HUES48 (cell line): ENCODE measurements around the gene DBNDD1.
A peak's percentile ranks its signal among the peaks of the same experiment; 100 is the strongest.

Source experiments
- H3K27ac ChIP-seq: one replicate; pipeline ENCODE4 v1.7.0; 2013; ENCODE audit warnings: low read depth, low read length, inconsistent platforms
- H3K27me3 ChIP-seq: 2 replicates; pipeline ENCODE4 v1.6.1; 2013; ENCODE audit warnings: mild to moderate bottlenecking, low read length; ENCODE audit not compliant: control insufficient read depth, insufficient read depth
- H3K36me3 ChIP-seq: 2 replicates; pipeline ENCODE4 v1.6.1; 2013; ENCODE audit warnings: low read length; ENCODE audit not compliant: control insufficient read depth, insufficient read depth
- H3K4me1 ChIP-seq: 2 replicates; pipeline ENCODE4 v1.6.1; 2013; ENCODE audit warnings: mild to moderate bottlenecking, low read length; ENCODE audit not compliant: control insufficient read depth, insufficient read depth
- H3K4me3 ChIP-seq: 2 replicates; pipeline ENCODE4 v1.5.1; 2013; ENCODE audit warnings: mild to moderate bottlenecking, low read depth, low read length
- H3K9ac ChIP-seq: 2 replicates; pipeline ENCODE4 v1.6.1; 2013; ENCODE audit warnings: mild to moderate bottlenecking, low read depth, low read length, moderate library complexity
- H3K9me3 ChIP-seq: 2 replicates; pipeline ENCODE4 v1.6.1; 2013; ENCODE audit warnings: low read length; ENCODE audit not compliant: control insufficient read depth, insufficient read depth

DBNDD1 gene

DNA sequence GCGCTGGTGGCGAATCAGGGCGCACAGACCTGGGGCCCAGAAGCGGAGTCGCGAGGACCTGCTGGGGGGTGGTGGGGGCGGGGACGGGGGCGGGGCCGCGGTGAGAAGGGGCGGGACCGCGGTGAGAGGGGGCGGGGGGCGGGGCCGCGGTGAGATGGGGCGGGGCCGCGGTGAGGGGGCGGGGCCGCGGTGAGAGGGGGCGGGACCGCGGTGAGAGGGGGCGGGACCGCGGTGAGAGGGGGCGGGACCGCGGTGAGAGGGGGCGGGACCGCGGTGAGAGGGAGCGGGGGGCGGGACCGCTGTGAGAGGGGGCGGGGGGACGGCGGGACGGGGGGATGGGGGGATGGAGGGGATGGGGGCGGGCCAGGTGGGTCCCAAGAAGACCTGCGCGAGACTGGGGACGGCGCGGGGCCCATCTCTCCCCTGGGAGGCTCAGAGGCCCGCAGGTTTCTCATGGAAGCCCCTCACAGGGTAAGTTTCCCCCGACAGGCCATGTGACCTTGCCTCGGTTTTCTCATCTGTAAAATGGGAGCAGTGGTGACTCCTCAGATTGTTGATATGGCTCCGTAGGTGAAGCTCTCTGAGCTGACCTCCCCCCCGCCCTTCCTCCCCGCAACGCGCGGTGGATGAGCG is 28.6 kb upstream of the DBNDD1 start:
- Histone ChIP-seq H3K4me3 (peak overlapping the region; percentile 53), H3K27me3 (no peaks in the 10 kb centered on the region), H3K27ac (no peak overlapping the region), H3K4me1 (peaks cover 10% of the 10 kb centered on the region; the same call in 1 of the 2 replicates), H3K9me3 (0 out of 2 replicates have a peak, but pooled peaks cover 3% of the 10 kb centered on the region), H3K36me3 (peaks cover 16% of the 10 kb centered on the region), H3K9ac (no peak overlapping the region)

DNA sequence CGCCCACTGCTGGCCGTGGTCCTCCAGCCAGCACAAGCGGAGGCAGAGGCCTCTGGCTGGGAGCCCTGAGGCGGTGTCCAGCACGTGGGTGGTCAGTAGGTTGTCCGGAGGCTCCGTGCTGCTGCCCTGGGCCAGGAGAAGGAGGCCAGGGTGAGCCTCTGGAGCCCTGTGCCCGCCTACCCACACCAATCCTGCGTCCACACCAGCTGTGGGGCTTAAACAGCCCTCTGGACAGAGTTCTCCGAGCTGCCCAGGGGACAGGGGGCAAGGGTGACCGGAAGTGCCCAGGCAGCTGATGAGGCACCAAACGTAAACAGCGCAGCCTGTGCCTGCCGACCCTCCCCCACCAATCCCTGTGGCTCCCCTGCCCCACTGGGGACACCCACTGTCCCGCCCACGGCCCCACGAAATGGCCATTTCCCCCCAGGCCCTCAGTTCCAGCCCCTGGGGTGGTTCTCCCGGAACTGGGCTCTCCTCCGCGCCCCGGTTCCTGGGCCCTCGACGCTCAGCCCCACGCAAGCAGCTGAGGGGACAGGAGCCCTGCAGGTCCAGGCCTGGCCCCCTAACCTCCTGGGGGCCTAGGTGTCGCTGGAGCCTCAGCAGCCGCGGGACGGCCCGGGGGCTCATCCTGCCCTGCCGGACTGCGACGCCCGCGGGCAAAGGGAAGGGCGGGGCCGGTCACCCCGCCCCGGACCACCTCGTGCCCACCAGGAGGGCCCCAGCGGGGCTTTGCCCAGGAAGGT is 27.9 kb upstream of the DBNDD1 start:
- Histone ChIP-seq H3K36me3 (peaks cover 23% of the 10 kb centered on the region), H3K9ac (no peak overlapping the region), H3K27me3 (no peaks in the 10 kb centered on the region), H3K4me3 (peak overlapping the region; percentile 53), H3K9me3 (0 out of 2 replicates have a peak, but pooled peaks cover 3% of the 10 kb centered on the region), H3K4me1 (peaks cover 10% of the 10 kb centered on the region; the same call in 1 of the 2 replicates), H3K27ac (peak overlapping the region; percentile 10)

DNA sequence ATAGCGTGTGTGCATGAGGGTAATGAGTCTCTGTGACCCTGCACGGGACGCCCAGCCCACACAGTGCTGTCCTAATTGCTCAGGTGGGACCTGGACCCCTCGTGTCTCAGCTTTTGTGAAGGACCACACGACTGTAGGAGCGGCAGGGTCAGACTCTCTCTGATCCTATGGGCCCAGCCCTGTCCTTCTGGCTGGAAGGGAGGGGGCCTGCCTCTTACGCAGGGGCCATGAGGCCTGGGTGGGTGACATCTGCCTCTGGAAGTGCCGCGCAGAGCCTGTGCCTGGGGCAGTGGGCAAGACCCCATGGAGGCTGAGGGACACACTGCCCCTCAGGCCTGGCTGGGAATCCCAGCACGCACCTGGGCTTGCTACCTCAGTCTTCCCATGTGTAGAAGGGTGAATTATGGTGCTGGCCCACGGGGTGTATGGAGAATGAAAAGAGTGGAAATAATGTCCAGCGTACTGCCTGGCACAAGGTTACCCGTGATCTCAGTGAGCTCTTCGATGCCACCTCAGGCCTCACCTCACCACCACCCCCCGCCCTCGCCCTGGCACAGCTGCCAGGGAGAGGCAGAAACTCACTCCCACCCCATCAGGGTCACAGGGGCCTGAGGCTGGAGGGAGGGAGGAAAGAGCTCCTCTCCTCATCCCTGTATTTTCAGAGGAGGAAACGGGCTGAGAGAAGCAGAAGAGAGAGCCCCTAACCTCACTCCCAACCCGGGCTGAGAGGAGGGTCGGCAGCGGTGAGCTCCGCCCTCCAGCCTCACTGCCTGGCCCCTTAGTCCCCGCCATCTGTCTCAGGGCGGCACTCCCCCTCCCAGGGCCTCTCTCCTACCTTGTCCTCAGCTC is 27.1 kb upstream of the DBNDD1 start:
- H3K27ac ChIP-seq = no peak overlapping the region
- peak overlapping the region; percentile 53 for H3K4me3 ChIP-seq
- no peaks in the 10 kb centered on the region for H3K9me3 ChIP-seq
- no peak overlapping the region for H3K9ac ChIP-seq
- H3K4me1 ChIP-seq = peaks cover 10% of the 10 kb centered on the region; the same call in 1 of the 2 replicates
- H3K27me3 ChIP-seq = no peaks in the 10 kb centered on the region
- H3K36me3 ChIP-seq = peaks cover 27% of the 10 kb centered on the region

DNA sequence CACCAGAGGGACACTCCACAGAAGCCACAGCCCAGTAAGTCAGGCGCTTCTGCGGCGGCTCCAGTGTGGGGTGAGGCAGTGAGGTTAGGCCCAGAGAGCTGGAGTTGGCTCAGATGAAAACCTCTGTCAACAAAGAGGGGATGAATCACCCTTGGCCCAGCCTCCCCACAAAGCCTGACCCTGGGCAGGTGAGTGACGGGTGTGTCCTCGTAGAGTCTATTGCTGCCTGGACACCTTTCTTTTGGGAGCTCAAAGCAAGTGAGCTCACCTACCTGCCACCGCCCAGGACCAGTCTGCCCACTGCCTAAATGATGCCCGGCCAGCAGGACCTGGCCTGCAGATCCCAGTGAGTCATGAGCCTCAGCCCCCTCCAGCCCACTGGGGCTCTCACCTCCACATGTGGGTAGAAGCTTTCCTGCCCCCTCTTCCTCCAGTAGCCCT is 24.9 kb upstream of the DBNDD1 start:
- Histone ChIP-seq H3K27ac (no peak overlapping the region), H3K36me3 (peaks cover 43% of the 10 kb centered on the region), H3K27me3 (no peaks in the 10 kb centered on the region), H3K4me3 (no peak overlapping the region), H3K4me1 (peaks cover 10% of the 10 kb centered on the region; the same call in 1 of the 2 replicates), H3K9ac (no peak overlapping the region), H3K9me3 (no peaks in the 10 kb centered on the region)

DNA sequence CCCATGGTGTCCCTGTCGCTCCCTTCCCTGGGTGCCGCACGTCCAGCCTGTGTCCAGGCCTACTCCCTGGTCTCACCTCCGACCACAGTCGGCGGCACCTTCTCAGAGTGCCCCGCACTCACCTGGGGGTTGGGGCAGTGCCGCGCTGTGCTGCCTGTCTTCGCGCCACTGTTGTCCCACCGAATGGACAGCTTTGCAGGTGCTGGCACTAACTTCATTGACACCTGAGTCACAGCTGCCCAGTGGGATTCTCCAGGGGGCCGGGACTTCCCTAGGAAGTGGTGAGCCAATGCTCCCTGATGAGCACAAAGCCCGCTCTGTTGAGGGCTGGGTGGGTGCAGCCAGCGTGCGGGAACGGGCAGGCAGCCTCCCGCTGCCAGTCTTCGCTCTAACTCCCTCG is 24.3 kb upstream of the DBNDD1 start:
- no peak overlapping the region for H3K27ac ChIP-seq
- no peaks in the 10 kb centered on the region for H3K27me3 ChIP-seq
- H3K4me3 ChIP-seq = no peak overlapping the region
- H3K9ac ChIP-seq = no peak overlapping the region
- H3K36me3 ChIP-seq = peaks cover 49% of the 10 kb centered on the region
- no peaks in the 10 kb centered on the region for H3K9me3 ChIP-seq
- H3K4me1 ChIP-seq = peaks cover 10% of the 10 kb centered on the region; the same call in 1 of the 2 replicates

DNA sequence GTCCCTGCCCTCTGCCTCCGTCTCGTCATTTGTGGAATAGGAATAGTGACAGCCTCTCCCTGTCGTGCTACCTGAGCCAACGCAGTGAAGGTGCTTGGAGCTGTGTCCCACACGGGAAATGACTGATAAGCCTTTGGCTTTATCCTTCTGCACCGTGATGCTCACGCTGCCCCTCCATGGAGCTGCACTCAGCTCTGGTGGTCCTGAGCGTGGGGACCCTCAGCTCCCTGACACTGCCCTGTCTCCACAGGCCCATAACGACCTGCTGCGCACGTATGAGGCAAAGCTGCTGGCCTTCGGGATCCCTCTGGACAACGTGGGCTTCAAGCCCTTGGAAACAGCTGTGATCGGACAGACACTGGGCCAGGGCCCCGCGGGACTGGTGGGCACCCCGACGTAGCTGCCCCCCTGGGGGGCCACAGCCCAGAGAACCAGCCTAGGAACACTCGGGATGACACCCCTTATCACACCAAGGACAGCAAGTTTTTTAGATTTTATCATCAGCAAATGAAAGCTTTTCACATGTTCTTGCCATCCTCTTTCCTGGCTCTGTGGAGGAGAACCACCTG is 23.8 kb upstream of the DBNDD1 start:
- peaks cover 10% of the 10 kb centered on the region; the same call in 1 of the 2 replicates for H3K4me1 ChIP-seq
- H3K36me3 ChIP-seq = peaks cover 54% of the 10 kb centered on the region
- H3K9me3 ChIP-seq = no peaks in the 10 kb centered on the region
- H3K27me3 ChIP-seq = no peaks in the 10 kb centered on the region
- H3K4me3 ChIP-seq = no peak overlapping the region
- no peak overlapping the region for H3K27ac ChIP-seq
- H3K9ac ChIP-seq = no peak overlapping the region

DNA sequence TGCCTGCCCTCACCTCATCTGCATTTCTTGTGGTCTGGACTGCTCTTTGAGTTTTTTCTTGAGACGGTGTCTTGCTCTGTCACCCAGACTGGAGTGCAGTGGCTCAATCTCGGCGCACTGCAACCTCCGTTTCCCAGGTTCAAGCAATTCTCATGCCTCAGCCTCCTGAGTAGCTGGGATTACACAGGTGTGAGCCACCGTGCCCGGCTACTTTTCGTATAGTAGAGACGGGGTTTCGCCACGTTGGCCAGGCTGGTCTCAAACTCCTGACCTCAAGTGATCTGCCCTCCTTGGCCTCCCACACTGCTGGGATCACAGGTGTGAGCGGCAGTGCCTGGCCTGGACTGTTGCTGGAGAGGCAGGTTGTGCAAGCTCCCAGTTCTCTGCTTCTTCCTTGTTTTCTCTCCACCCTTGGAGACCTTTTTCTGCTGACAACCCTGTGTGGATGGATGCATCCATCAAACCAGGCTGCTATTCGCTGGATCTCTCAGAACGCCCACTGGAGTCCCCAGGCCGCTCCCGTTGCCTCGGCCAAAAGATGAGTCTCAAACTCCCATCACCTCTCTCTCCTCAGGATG is 22.7 kb upstream of the DBNDD1 start:
- H3K27me3 ChIP-seq = no peaks in the 10 kb centered on the region
- H3K4me1 ChIP-seq = peaks cover 6% of the 10 kb centered on the region; the same call in 1 of the 2 replicates
- peaks cover 65% of the 10 kb centered on the region for H3K36me3 ChIP-seq
- H3K4me3 ChIP-seq = no peak overlapping the region
- no peak overlapping the region for H3K27ac ChIP-seq
- H3K9ac ChIP-seq = no peak overlapping the region
- H3K9me3 ChIP-seq = no peaks in the 10 kb centered on the region

DNA sequence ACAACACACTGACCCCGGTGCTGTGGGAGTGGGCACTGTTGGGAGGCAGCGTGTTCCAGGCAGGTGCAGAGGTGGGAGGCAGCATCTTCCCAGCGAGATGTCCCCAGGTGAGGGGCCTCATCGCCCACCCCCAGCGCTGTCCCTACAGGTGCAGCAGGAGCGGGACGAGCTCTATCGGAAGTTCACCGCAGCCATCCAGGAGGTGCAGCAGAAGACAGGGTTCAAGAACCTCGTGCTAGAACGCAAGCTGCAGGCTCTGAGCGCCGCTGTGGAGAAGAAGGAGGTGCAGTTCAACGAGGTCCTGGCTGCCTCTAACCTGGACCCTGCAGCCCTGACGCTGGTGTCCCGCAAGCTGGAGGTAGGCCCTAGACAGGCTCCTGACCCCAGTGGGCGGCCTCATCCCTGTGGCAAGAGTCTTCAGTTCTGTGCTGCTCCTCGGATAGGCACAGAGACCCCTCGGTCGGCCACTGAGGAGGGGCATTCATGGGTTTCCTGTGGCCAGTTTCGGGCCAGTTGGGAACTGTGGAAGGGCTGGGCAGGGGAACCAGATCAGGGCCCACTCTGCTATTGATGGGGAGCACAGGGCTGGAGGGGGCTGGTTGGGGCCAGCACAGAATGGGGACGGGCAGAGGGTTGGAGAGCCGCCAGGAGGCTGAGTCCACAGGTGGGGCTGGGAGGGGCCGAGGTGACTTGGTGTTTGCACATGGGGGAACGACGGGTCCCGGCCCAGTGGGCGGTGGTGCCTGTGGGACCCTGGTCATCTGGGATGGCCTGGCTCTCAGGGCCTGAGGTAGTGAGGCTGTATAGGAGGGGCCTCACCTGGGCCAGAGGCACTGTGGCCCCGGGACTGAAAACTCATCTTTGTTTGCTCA is 21.1 kb upstream of the DBNDD1 start:
- H3K9ac ChIP-seq = no peak overlapping the region
- 0 out of 2 replicates have a peak, but pooled peaks cover 4% of the 10 kb centered on the region for H3K4me1 ChIP-seq
- no peaks in the 10 kb centered on the region for H3K9me3 ChIP-seq
- H3K4me3 ChIP-seq = no peak overlapping the region
- H3K27ac ChIP-seq = no peak overlapping the region
- H3K36me3 ChIP-seq = peaks cover 80% of the 10 kb centered on the region
- no peaks in the 10 kb centered on the region for H3K27me3 ChIP-seq

DNA sequence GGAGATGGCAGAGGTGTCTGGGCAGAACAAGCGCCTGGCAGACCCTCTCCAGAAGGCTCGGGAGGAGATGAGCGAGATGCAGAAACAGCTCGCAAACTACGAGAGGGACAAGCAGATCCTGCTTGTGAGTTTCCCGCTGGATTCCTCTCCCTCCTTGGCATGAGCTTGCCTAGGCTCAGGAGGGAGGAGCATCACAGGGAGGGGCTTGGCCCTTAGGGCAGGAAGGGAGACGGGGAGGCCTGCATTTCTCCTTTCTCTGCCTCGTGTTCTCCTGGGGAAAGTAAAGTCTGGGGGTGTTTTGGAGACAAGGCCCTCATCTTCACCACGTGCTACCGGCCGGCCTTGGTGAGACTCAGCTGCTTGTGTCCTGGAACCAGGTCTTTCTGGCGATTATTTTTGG is 18.0 kb upstream of the DBNDD1 start:
- Histone ChIP-seq H3K9me3 (no peaks in the 10 kb centered on the region), H3K27me3 (no peaks in the 10 kb centered on the region), H3K9ac (no peak overlapping the region), H3K4me1 (0 out of 2 replicates have a peak, but pooled peaks cover 4% of the 10 kb centered on the region), H3K27ac (no peak overlapping the region), H3K36me3 (peaks cover 83% of the 10 kb centered on the region), H3K4me3 (no peak overlapping the region)
